HepG2 (cell line): ENCODE data around the gene NACC2. TPM values are rescaled to one million over a fixed set of nuclear protein-coding genes. Genes with fewer than 3 reads are reported as not detected.

Source experiments
- ATAC-seq: fragments of 200-7000 bp; cut with Tn5 transposase; 3 replicates; pipeline ENCODE4 v1.9.1; 2020; ENCODE audit warnings: mild to moderate bottlenecking, moderate library complexity
- BruUV-seq: library from RNA; stranded (reverse); fragments of 400-500 nt; replicated peaks from 2 replicates; lab custom pipeline; 2021; lab: Mats Ljungman, UMichigan
- CTCF ChIA-PET: fragments of 300-600 bp; formaldehyde crosslinking; extraction: SDS; loops from one replicate; lab custom pipeline; 2021; ENCODE audit warnings: low total read pairs, inconsistent platforms, low intra/inter-chr PET ratio; lab: Yijun Ruan, JAX
- POLR2A ChIA-PET: fragments of 350-600 bp; sonication (Branson Sonifier 250); formaldehyde crosslinking; loops from one replicate; lab custom pipeline; 2020; ENCODE audit warnings: antibody characterized with exemption, inconsistent platforms; lab: Yijun Ruan, JAX
- DNase-seq: peaks from one replicate; pipeline ENCODE4 v3.0.0-alpha.2; 2015; ENCODE audit warnings: low spot score
- FAIRE-seq: peaks from 3 replicates; lab custom pipeline; 2011; peaks lifted over from hg19 to GRCh38; lab: Jason Lieb, UNC
- H2AFZ ChIP-seq: one replicate; pipeline ENCODE4 v1.6.1; 2011; ENCODE audit warnings: low read length, inconsistent platforms
- H3K27ac ChIP-seq: fragments of 300-600 bp; 3 replicates; pipeline ENCODE4 v1.8.0; 2011; ENCODE audit warnings: mixed run types, mild to moderate bottlenecking, mixed read lengths, low read length, inconsistent platforms; ENCODE audit not compliant: insufficient read depth; ENCODE audit errors: extremely low read length
- H3K27me3 ChIP-seq, 2 experiments: fragments of 200-600 bp in 1 of 2; 2 replicates in 1 of 2; 3 replicates in 1 of 2; pipeline versions ENCODE4 v1.6.0 to v1.8.0; 2011; ENCODE audit warnings: low read length in 2 of 2, mild to moderate bottlenecking in 2 of 2, moderate library complexity in 2 of 2, inconsistent platforms in 1 of 2; ENCODE audit not compliant: insufficient read depth in 2 of 2, control insufficient read depth in 1 of 2
- H3K36me3 ChIP-seq, 2 experiments: fragments of 200-600 bp in 1 of 2; replicated peaks in 1 of 2; 2 replicates in 1 of 2; 3 replicates in 1 of 2; pipeline versions ENCODE4 v1.5.1 to v1.8.0; 2011; ENCODE audit warnings: low read length in 2 of 2, inconsistent platforms in 1 of 2; ENCODE audit not compliant: insufficient read depth in 2 of 2, control insufficient read depth in 1 of 2
- H3K4me1 ChIP-seq: 2 replicates; pipeline ENCODE4 v1.5.1; 2012; ENCODE audit warnings: low read length, inconsistent platforms; ENCODE audit not compliant: insufficient read depth
- H3K4me2 ChIP-seq: 2 replicates; pipeline ENCODE4 v1.6.0; 2011; ENCODE audit warnings: low read depth, low read length, inconsistent platforms
- H3K4me3 ChIP-seq, 3 experiments: fragments of 200-600 bp in 1 of 3; sonication (generic), shearing (Covaris generic) in 1 of 3; replicated peaks in 1 of 3; 2 replicates each; pipeline ENCODE4 v1.5.1; 2011 to 2016; ENCODE audit warnings: low read length in 3 of 3, inconsistent platforms in 2 of 3, low read depth in 2 of 3, mild to moderate bottlenecking in 2 of 3, control low read depth in 1 of 3, mixed read lengths in 1 of 3; ENCODE audit not compliant: insufficient read depth in 1 of 3
- H3K79me2 ChIP-seq: one replicate; pipeline ENCODE4 v1.6.1; 2011; ENCODE audit warnings: low read length, inconsistent platforms; ENCODE audit not compliant: insufficient read depth
- H3K9ac ChIP-seq: 2 replicates; pipeline ENCODE4 v1.6.0; 2011; ENCODE audit warnings: mild to moderate bottlenecking, low read depth, low read length, inconsistent platforms; ENCODE audit not compliant: insufficient read depth
- H3K9me3 ChIP-seq: 2 replicates; pipeline ENCODE4 v1.5.1; 2012; ENCODE audit warnings: mild to moderate bottlenecking, low read length
- H4K20me1 ChIP-seq: 2 replicates; pipeline ENCODE4 v1.6.0; 2011; ENCODE audit warnings: inconsistent platforms, mild to moderate bottlenecking, low read length, moderate library complexity; ENCODE audit not compliant: insufficient read depth
- AFF4 ChIP-seq: sonication (generic); formaldehyde crosslinking; IDR thresholded peaks from 2 replicates; pipeline ENCODE4 v1.4.0; 2020; ENCODE audit warnings: missing genetic modification reagents
- GZF1 ChIP-seq: sonication (generic); formaldehyde crosslinking; IDR thresholded peaks from 2 replicates; pipeline ENCODE4 v1.5.1; 2020; ENCODE audit warnings: mild to moderate bottlenecking, missing genetic modification reagents
- HNRNPL ChIP-seq: fragments of 200-400 bp; formaldehyde crosslinking; IDR thresholded peaks from 2 replicates; pipeline ENCODE4 v1.6.1; 2017; ENCODE audit warnings: mild to moderate bottlenecking, low read depth, low read length
- KDM5A ChIP-seq: fragments of 200-600 bp; sonication (generic); IDR thresholded peaks from 2 replicates; pipeline ENCODE4 v1.7.0; 2018; ENCODE audit warnings: antibody characterized with exemption, mild to moderate bottlenecking, low read length, borderline replicate concordance
- MAFG ChIP-seq: sonication (generic); formaldehyde crosslinking; IDR thresholded peaks from 2 replicates; pipeline ENCODE4 v1.5.1; 2020; ENCODE audit warnings: mild to moderate bottlenecking, missing genetic modification reagents
- RARA ChIP-seq: IDR thresholded peaks from 2 replicates; pipeline ENCODE4 v1.6.1; 2016; ENCODE audit warnings: missing genetic modification reagents, missing compliant biosample characterization
- TGIF2 ChIP-seq: IDR thresholded peaks from 2 replicates; pipeline ENCODE4 v1.6.1; 2016; ENCODE audit warnings: control low read depth, missing compliant biosample characterization
- YEATS2 ChIP-seq: sonication (generic); formaldehyde crosslinking; IDR thresholded peaks from 2 replicates; pipeline ENCODE4 v1.4.0; 2020; ENCODE audit warnings: missing genetic modification reagents, borderline replicate concordance
- ZFP91 ChIP-seq: sonication (generic); formaldehyde crosslinking; IDR thresholded peaks from 2 replicates; pipeline ENCODE4 v1.9.0; 2022; ENCODE audit warnings: missing genetic modification reagents, mild to moderate bottlenecking, borderline replicate concordance
- ZNF296 ChIP-seq: sonication (generic); formaldehyde crosslinking; conservative IDR thresholded peaks from 2 replicates; pipeline ENCODE4 v1.5.0; 2020; ENCODE audit warnings: mild to moderate bottlenecking, missing genetic modification reagents
- ZNF629 ChIP-seq: sonication (generic); formaldehyde crosslinking; conservative IDR thresholded peaks from 2 replicates; pipeline ENCODE4 v1.5.0; 2020; ENCODE audit warnings: missing genetic modification reagents
- ZNF672 ChIP-seq: sonication (generic); formaldehyde crosslinking; IDR thresholded peaks from 2 replicates; pipeline ENCODE4 v1.8.1; 2022; ENCODE audit warnings: missing genetic modification reagents
- ZNF883 ChIP-seq: sonication (generic); formaldehyde crosslinking; IDR thresholded peaks from 2 replicates; pipeline ENCODE4 v1.5.1; 2020; ENCODE audit warnings: mild to moderate bottlenecking, missing genetic modification reagents; ENCODE audit errors: not compliant biosample characterization
- WGBS: methylation state at CpG from one replicate; pipeline ENCODE4 v1.1.6; 2017; ENCODE audit warnings: low lambda C conversion rate; 5-methylcytosine and 5-hydroxymethylcytosine counted together
- in situ Hi-C: cut with HindIII; loops from 2 replicates; pipeline ENCODE4 v1.10.0; 2017; ENCODE audit warnings: low pct_unique_long_range_greater_than_20kb; ENCODE audit not compliant: extremely low pct_ligation_motif_present
- intact Hi-C: fragments of 100-400 bp; cut with micrococcal nuclease; formaldehyde crosslinking; loops from one replicate; pipeline ENCODE4 v1.10.0; 2022; ENCODE audit not compliant: unreplicated experiment
- polyA plus RNA-seq, 8 experiments: library from polyadenylated mRNA; depleted of rRNA in 3 of 8; stranded (reverse) in 7 of 8; unstranded in 1 of 8; fragments of >200 nt; fragmentation: Illumina TruSeq in 4 of 8; extraction: Trizol in 4 of 8; gene quantifications; 2 replicates each; pipeline versions ENCODE4 v1.2.1 to v1.2.3, GENCODE V29; 2011 to 2016; ENCODE audit warnings: low read depth in 4 of 8, missing spikeins in 1 of 8, mixed read lengths in 1 of 8; ENCODE audit not compliant: insufficient read depth in 1 of 8
- total RNA-seq, 5 experiments: library from RNA; depleted of rRNA; stranded (reverse); fragments of >200 nt; fragmentation: Illumina TruSeq; extraction: Trizol; gene quantifications; 2 replicates each; pipeline ENCODE4 v1.2.3, GENCODE V29; 2016; ENCODE audit warnings: low read depth in 1 of 5

The NACC2 gene
- total and polyA plus RNA-seq, 2 of the 13 experiments (the other 11 are each of a cell fraction or from before 2014, with no cell fraction given), result 5.9 to 12.3 TPM

GRCh38 chr9:136075881-136076678 is 19.0 kb downstream of the NACC2 start:
- H3K4me2 ChIP-seq, result no peak overlapping the region
- DNase-seq (no peak), ATAC-seq (no peak), FAIRE-seq (no peak)
- peaks cover 12% of the 10 kb centered on the region; the same call in 1 of the 2 replicates for H4K20me1 ChIP-seq
- no TSS peak for BruUV-seq
- H3K27ac ChIP-seq, result no peak overlapping the region
- H2AFZ ChIP-seq, result no peak overlapping the region
- no peaks in the 10 kb centered on the region for H3K27me3 ChIP-seq
- no peak overlapping the region for H3K4me3 ChIP-seq
- peaks cover 38% of the 10 kb centered on the region for H3K79me2 ChIP-seq
- POLR2A ChIA-PET, result no interaction called here
- CTCF ChIA-PET, result no interaction called here
- in situ Hi-C loops, result no loop called here
- no peaks in the 10 kb centered on the region for H3K9me3 ChIP-seq
- H3K9ac ChIP-seq, result no peak overlapping the region
- H3K36me3 ChIP-seq, result peaks cover 8 to 11% of the 10 kb centered on the region in 2 experiments; a peak in 4 of 5 replicates
- H3K4me1 ChIP-seq, result no peaks in the 10 kb centered on the region
- WGBS, result 95% methylated on average over 26 of the region's 26 CpGs
- intact Hi-C loops, result no loop called here
- no peak for TF ChIP-seq ZNF296 (CRISPR knock-in tag)
- no peak for TF ChIP-seq MAFG (CRISPR knock-in tag)
- no peak for TF ChIP-seq ZNF883
- no peak for TF ChIP-seq ZNF672
- no peak for TF ChIP-seq ZFP91
- TF ChIP-seq AFF4 (CRISPR knock-in tag), result no peak
- no peak for TF ChIP-seq KDM5A
- TF ChIP-seq GZF1 (CRISPR knock-in tag), result no peak
- no peak for TF ChIP-seq HNRNPL
- no peak for TF ChIP-seq RARA (CRISPR knock-in tag)
- TF ChIP-seq TGIF2 (CRISPR knock-in tag), result no peak
- TF ChIP-seq YEATS2, result no peak
- no peak for TF ChIP-seq ZNF629 (CRISPR knock-in tag)
